A673 (cell line): ENCODE data around the gene SYNPO. TPM values are rescaled to one million over a fixed set of nuclear protein-coding genes. Genes with fewer than 3 reads are reported as not detected.

Experiments
- BruUV-seq: library from RNA; stranded (reverse); fragments of 400-500 nt; replicated peaks from 2 replicates; lab custom pipeline; 2021; lab: Mats Ljungman, UMichigan
- CTCF ChIA-PET: fragments of 300-600 bp; sonication (Branson Sonifier 250); formaldehyde crosslinking; loops from one replicate; lab custom pipeline; 2022; ENCODE audit warnings: antibody characterized with exemption; lab: Charles Lee
- POLR2A ChIA-PET: fragments of 300-600 bp; sonication (Branson Sonifier 250); formaldehyde crosslinking; loops from one replicate; lab custom pipeline; 2022; ENCODE audit warnings: antibody characterized with exemption; ENCODE audit not compliant: low non-redundant PET; lab: Charles Lee
- DNase-seq: peaks from one replicate; pipeline ENCODE4 v3.0.0-alpha.2; 2015; ENCODE audit warnings: low spot score
- H3K27ac ChIP-seq: fragments of 200-600 bp; sonication (generic); 2 replicates; pipeline ENCODE4 v1.5.1; 2016; ENCODE audit warnings: mixed run types, low read depth, mild to moderate bottlenecking, mixed read lengths, antibody characterized with exemption, low read length; ENCODE audit not compliant: poor library complexity, severe bottlenecking
- H3K27me3 ChIP-seq: fragments of 200-600 bp; sonication (generic); replicated peaks from 2 replicates; pipeline ENCODE4 v1.6.1; 2017; ENCODE audit warnings: mixed run types, low read depth, mild to moderate bottlenecking, mixed read lengths, antibody characterized with exemption, low read length; ENCODE audit not compliant: insufficient read depth, poor library complexity
- H3K36me3 ChIP-seq: fragments of 200-600 bp; sonication (generic); 2 replicates; pipeline ENCODE4 v1.6.1; 2016; ENCODE audit warnings: mixed run types, mild to moderate bottlenecking, mixed read lengths, antibody characterized with exemption, low read length; ENCODE audit not compliant: insufficient read depth, poor library complexity, severe bottlenecking
- H3K4me1 ChIP-seq: fragments of 200-600 bp; sonication (generic); 2 replicates; pipeline ENCODE4 v1.6.1; 2017; ENCODE audit warnings: mixed run types, mild to moderate bottlenecking, mixed read lengths, antibody characterized with exemption, low read length; ENCODE audit not compliant: insufficient read depth, poor library complexity, severe bottlenecking
- H3K4me3 ChIP-seq: fragments of 200-600 bp; sonication (generic); 2 replicates; pipeline ENCODE4 v1.5.1; 2016; ENCODE audit warnings: low read depth, mixed run types, mild to moderate bottlenecking, mixed read lengths, low read length; ENCODE audit not compliant: poor library complexity, severe bottlenecking
- H3K9me3 ChIP-seq: fragments of 200-600 bp; sonication (generic); 2 replicates; pipeline ENCODE4 v1.6.1; 2016; ENCODE audit warnings: mixed run types, low read depth, mild to moderate bottlenecking, mixed read lengths, antibody characterized with exemption, low read length; ENCODE audit not compliant: poor library complexity, severe bottlenecking
- EZH2 ChIP-seq: fragments of 200-600 bp; sonication (generic); IDR thresholded peaks from 2 replicates; pipeline ENCODE4 v1.6.1; 2017; ENCODE audit warnings: borderline replicate concordance, low read depth, mild to moderate bottlenecking, mixed read lengths, antibody characterized with exemption, low read length; ENCODE audit not compliant: poor library complexity, severe bottlenecking
- intact Hi-C: fragments of 100-400 bp; cut with micrococcal nuclease; formaldehyde crosslinking; loops from one replicate; pipeline ENCODE4 v1.10.0; 2022; ENCODE audit not compliant: unreplicated experiment
- total RNA-seq: library from RNA; stranded (reverse); gene quantifications from 2 replicates; pipeline ENCODE4 v1.2.3, GENCODE V29; 2021
- TF ChIP-seq, protein P1 (sequence below): fragments of 300-800, 200-600 bp; sonication (generic); conservative IDR thresholded peaks from 2 replicates; pipeline ENCODE4 v1.5.1; 2017; ENCODE audit warnings: low read depth, mild to moderate bottlenecking, antibody characterized with exemption, low read length, moderate library complexity, mixed read lengths

SYNPO gene
- total RNA-seq, 1 experiment from 2014 or later = 7.6 TPM

GRCh38 chr5:150593593-150593992, 46.9 kb upstream of the SYNPO start:
- no peaks in the 10 kb centered on the region for H3K36me3 ChIP-seq
- no peak for TF ChIP-seq EZH2
- TF ChIP-seq, protein P1, sequence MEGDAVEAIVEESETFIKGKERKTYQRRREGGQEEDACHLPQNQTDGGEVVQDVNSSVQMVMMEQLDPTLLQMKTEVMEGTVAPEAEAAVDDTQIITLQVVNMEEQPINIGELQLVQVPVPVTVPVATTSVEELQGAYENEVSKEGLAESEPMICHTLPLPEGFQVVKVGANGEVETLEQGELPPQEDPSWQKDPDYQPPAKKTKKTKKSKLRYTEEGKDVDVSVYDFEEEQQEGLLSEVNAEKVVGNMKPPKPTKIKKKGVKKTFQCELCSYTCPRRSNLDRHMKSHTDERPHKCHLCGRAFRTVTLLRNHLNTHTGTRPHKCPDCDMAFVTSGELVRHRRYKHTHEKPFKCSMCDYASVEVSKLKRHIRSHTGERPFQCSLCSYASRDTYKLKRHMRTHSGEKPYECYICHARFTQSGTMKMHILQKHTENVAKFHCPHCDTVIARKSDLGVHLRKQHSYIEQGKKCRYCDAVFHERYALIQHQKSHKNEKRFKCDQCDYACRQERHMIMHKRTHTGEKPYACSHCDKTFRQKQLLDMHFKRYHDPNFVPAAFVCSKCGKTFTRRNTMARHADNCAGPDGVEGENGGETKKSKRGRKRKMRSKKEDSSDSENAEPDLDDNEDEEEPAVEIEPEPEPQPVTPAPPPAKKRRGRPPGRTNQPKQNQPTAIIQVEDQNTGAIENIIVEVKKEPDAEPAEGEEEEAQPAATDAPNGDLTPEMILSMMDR = no peak
- H3K27ac ChIP-seq = no peak overlapping the region
- intact Hi-C loops = no loop called here
- H3K4me1 ChIP-seq = peaks cover 22% of the 10 kb centered on the region
- DNase-seq = no peak
- BruUV-seq = no TSS peak
- no peaks in the 10 kb centered on the region for H3K9me3 ChIP-seq
- POLR2A ChIA-PET = no interaction called here
- CTCF ChIA-PET = no interaction called here
- no peak overlapping the region for H3K4me3 ChIP-seq
- no peaks in the 10 kb centered on the region for H3K27me3 ChIP-seq

DNA sequence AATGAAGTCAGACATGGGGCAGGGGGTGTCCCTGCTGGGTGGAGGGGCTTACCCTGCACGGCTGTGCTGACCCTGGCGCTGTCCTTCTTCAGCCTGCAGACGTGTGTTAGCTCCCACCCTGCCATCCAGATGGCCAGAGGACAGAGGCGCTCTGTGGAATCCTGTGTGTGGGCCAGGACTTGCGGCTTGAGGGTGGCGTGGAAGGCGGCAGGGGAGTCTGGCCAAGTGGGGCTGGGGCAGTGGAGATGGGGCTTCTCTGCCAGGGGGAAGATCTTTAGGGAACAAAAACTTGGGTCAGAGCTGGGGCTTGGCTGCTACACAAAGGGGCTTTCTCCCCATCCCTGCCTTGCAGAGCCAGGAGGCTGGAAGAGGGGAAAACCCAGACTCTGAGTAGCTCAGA, 46.5 kb upstream of the SYNPO start:
- POLR2A ChIA-PET = no interaction called here
- no peaks in the 10 kb centered on the region for H3K27me3 ChIP-seq
- peaks cover 22% of the 10 kb centered on the region for H3K4me1 ChIP-seq
- DNase-seq = no peak
- no TSS peak for BruUV-seq
- no peak overlapping the region for H3K27ac ChIP-seq
- intact Hi-C loops = no loop called here
- H3K4me3 ChIP-seq = no peak overlapping the region
- H3K9me3 ChIP-seq = no peaks in the 10 kb centered on the region
- TF ChIP-seq, protein P1 = no peak
- TF ChIP-seq EZH2 = no peak
- no peaks in the 10 kb centered on the region for H3K36me3 ChIP-seq
- CTCF ChIA-PET = no interaction called here

- Histone ChIP-seq H3K27ac (peak overlapping the region; percentile 37), H3K9me3 (no peaks in the 10 kb centered on the region), H3K27me3 (no peaks in the 10 kb centered on the region), H3K4me3 (no peak overlapping the region), H3K36me3 (no peaks in the 10 kb centered on the region), H3K4me1 (peaks cover 35% of the 10 kb centered on the region)
- intact Hi-C loops = no loop called here
- TF ChIP-seq, protein P1 = no peak
- no peak for TF ChIP-seq EZH2
- ChIA-PET CTCF (no interaction called here), POLR2A (no interaction called here)
- BruUV-seq = no TSS peak
- DNase-seq = no peak
These were observed 44.9 kb upstream of the SYNPO start for GRCh38 chr5:150595466-150596031.
